Measurements from ENCODE around the gene F2R. TPM values are rescaled to one million over a fixed set of nuclear protein-coding genes. Genes with fewer than 3 reads are reported as not detected.

Gene F2R
- total RNA-seq, 6 experiments from 2014 or later: 47.0 to 73.5 (median 65.5) TPM

- H3K4me3 Mint-ChIP-seq: no peak overlapping the region
- peaks cover 3% of the 10 kb centered on the region; the same call in 1 of the 2 replicates for H3K27me3 Mint-ChIP-seq (ENCODE audit: insufficient read depth)
- peaks cover 49% of the 10 kb centered on the region for H3K4me1 Mint-ChIP-seq (ENCODE audit: low read depth)
- H3K9me3 Mint-ChIP-seq: no peaks in the 10 kb centered on the region
- no peak overlapping the region for H3K27ac Mint-ChIP-seq
- TF ChIP-seq CTCF (IDR thresholded peaks at IDR 0.05): no peak
- DNase-seq: no peak
- H3K36me3 Mint-ChIP-seq (ENCODE audit: low read depth): no peaks in the 10 kb centered on the region
Observed at GRCh38 chr5:76695346-76695745, 20.6 kb upstream of the F2R start.

DNA sequence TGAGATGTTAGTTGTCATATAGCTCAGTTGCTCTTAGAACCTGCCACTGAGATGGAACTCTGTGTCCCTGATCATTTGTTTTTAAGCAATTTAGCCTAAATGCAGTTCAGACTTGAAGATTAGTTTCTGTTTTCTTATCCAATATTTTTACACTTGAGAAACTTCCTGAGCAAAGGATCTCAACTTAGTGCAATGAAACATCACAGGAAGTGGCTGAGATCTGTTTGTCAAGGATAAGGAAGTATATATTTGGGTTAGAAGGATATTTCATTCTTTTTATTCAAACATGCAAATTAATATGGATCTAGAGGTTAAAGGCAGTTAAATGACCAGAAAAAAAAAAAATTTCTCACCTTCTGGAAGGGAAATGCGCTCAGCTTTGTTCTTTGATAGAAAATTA, 19.7 kb upstream of the F2R start:
- no peak overlapping the region for H3K27ac Mint-ChIP-seq
- peaks cover 3% of the 10 kb centered on the region; the same call in 1 of the 2 replicates for H3K27me3 Mint-ChIP-seq (ENCODE audit: insufficient read depth)
- H3K4me1 Mint-ChIP-seq (ENCODE audit: low read depth): peaks cover 47% of the 10 kb centered on the region
- H3K36me3 Mint-ChIP-seq (ENCODE audit: low read depth): no peaks in the 10 kb centered on the region
- DNase-seq: no peak
- no peaks in the 10 kb centered on the region for H3K9me3 Mint-ChIP-seq
- H3K4me3 Mint-ChIP-seq: no peak overlapping the region
- TF ChIP-seq CTCF (IDR thresholded peaks at IDR 0.05): no peak

GRCh38 chr5:76697670-76698069, 18.3 kb upstream of the F2R start:
- Mint-ChIP-seq H3K9me3 (no peaks in the 10 kb centered on the region), H3K27ac (no peak overlapping the region), H3K27me3 (ENCODE audit: insufficient read depth) (peaks cover 3% of the 10 kb centered on the region; the same call in 1 of the 2 replicates), H3K4me1 (ENCODE audit: low read depth) (peaks cover 42% of the 10 kb centered on the region), H3K36me3 (ENCODE audit: low read depth) (no peaks in the 10 kb centered on the region), H3K4me3 (no peak overlapping the region)
- DNase-seq: no peak
- no peak for TF ChIP-seq CTCF (IDR thresholded peaks at IDR 0.05)

GRCh38 chr5:76700571-76700970, 15.4 kb upstream of the F2R start:
- H3K4me1 Mint-ChIP-seq (ENCODE audit: low read depth): peaks cover 37% of the 10 kb centered on the region
- H3K36me3 Mint-ChIP-seq (ENCODE audit: low read depth): no peaks in the 10 kb centered on the region
- no peak overlapping the region for H3K4me3 Mint-ChIP-seq
- no peak overlapping the region for H3K27ac Mint-ChIP-seq
- peaks cover 3% of the 10 kb centered on the region; the same call in 1 of the 2 replicates for H3K27me3 Mint-ChIP-seq (ENCODE audit: insufficient read depth)
- DNase-seq: no peak
- no peaks in the 10 kb centered on the region for H3K9me3 Mint-ChIP-seq
- TF ChIP-seq CTCF (IDR thresholded peaks at IDR 0.05): no peak

GRCh38 chr5:76701298-76701697, 14.6 kb upstream of the F2R start:
- H3K27ac Mint-ChIP-seq: no peak overlapping the region
- peaks cover 36% of the 10 kb centered on the region for H3K4me1 Mint-ChIP-seq (ENCODE audit: low read depth)
- H3K9me3 Mint-ChIP-seq: no peaks in the 10 kb centered on the region
- TF ChIP-seq CTCF (IDR thresholded peaks at IDR 0.05): no peak
- no peaks in the 10 kb centered on the region for H3K36me3 Mint-ChIP-seq (ENCODE audit: low read depth)
- peaks cover 5% of the 10 kb centered on the region; the same call in 1 of the 2 replicates for H3K27me3 Mint-ChIP-seq (ENCODE audit: insufficient read depth)
- DNase-seq: peak; percentile 77
- no peak overlapping the region for H3K4me3 Mint-ChIP-seq

- Mint-ChIP-seq H3K9me3 (no peaks in the 10 kb centered on the region), H3K36me3 (ENCODE audit: low read depth) (no peaks in the 10 kb centered on the region), H3K27me3 (ENCODE audit: insufficient read depth) (peaks cover 16% of the 10 kb centered on the region; the same call in 1 of the 2 replicates), H3K4me3 (no peak overlapping the region), H3K4me1 (ENCODE audit: low read depth) (peaks cover 37% of the 10 kb centered on the region), H3K27ac (no peak overlapping the region)
- TF ChIP-seq CTCF (IDR thresholded peaks at IDR 0.05): no peak
- no peak for DNase-seq
Observed at GRCh38 chr5:76703707-76704106, 12.2 kb upstream of the F2R start.
